ENCODE data around the gene SSR3.
"Not testable (repeated sequence)": the region's sequence is repeated elsewhere in the genome, so short reads cannot be mapped to it uniquely, and the experiment has no call there.

DNA sequence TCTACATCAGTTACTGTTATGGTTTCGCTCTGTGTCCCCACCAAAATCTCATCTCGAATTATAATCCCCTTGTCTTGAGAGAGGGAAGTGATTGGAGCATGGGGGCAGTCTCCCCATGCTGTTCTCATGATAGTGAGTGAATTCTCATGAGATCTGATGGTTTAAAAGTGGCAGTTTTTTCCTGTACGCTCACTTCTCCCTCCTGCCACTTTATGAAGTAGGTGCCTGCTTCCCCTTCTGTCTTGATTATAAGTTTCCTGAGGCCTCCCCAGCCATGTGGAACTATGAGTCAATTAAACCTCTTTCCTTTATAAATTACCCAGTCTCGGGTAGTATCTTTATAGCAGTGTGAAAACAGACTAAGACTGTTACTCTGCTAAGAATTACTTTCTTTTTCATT lies 15.0 kb upstream of the SSR3 start:
- TF ChIP-seq, protein P1, sequence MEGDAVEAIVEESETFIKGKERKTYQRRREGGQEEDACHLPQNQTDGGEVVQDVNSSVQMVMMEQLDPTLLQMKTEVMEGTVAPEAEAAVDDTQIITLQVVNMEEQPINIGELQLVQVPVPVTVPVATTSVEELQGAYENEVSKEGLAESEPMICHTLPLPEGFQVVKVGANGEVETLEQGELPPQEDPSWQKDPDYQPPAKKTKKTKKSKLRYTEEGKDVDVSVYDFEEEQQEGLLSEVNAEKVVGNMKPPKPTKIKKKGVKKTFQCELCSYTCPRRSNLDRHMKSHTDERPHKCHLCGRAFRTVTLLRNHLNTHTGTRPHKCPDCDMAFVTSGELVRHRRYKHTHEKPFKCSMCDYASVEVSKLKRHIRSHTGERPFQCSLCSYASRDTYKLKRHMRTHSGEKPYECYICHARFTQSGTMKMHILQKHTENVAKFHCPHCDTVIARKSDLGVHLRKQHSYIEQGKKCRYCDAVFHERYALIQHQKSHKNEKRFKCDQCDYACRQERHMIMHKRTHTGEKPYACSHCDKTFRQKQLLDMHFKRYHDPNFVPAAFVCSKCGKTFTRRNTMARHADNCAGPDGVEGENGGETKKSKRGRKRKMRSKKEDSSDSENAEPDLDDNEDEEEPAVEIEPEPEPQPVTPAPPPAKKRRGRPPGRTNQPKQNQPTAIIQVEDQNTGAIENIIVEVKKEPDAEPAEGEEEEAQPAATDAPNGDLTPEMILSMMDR (IDR thresholded peaks at IDR 0.05) = not testable (repeated sequence)
- TF ChIP-seq POLR2A (IDR thresholded peaks at IDR 0.05) = not testable (repeated sequence)
